ENCODE results near the gene SCAF1.

DNA sequence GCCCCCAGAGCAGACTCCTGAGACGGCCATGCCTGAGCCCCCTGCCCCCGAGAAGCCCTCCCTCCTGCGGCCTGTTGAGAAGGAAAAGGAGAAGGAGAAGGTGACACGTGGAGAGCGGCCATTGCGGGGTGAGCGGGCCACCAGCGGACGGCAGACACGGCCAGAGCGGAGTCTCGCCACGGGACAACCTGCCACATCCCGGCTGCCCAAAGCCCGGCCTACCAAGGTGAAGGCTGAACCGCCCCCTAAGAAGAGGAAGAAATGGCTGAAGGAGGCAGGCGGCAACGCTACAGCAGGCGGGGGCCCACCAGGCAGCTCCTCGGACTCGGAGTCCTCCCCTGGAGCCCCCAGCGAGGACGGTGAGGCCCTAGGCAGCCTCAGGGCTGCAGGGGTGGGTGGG lies 26.1 kb upstream of the SCAF1 start:
- TF ChIP-seq CTCF (conservative IDR thresholded peaks at IDR 0.05; ENCODE audit: low read depth, low read length) (no peak), EZH2 (IDR thresholded peaks at IDR 0.05; ENCODE audit: low read length, unreplicated experiment) (no peak), EZH2phosphoT487 (IDR thresholded peaks at IDR 0.05; ENCODE audit: borderline replicate concordance, low read length) (no peak)

Measured in PC-3 (cell line).